GM12801 (cell line): ENCODE measurements around the gene CYB5R3.

Source experiments
- TF ChIP-seq, protein P1 (sequence below): IDR thresholded peaks from one replicate; pipeline ENCODE4 v1.5.1; 2011; ENCODE audit warnings: control low read depth; ENCODE audit not compliant: insufficient read length; ENCODE audit errors: extremely low read depth

CYB5R3 gene

DNA sequence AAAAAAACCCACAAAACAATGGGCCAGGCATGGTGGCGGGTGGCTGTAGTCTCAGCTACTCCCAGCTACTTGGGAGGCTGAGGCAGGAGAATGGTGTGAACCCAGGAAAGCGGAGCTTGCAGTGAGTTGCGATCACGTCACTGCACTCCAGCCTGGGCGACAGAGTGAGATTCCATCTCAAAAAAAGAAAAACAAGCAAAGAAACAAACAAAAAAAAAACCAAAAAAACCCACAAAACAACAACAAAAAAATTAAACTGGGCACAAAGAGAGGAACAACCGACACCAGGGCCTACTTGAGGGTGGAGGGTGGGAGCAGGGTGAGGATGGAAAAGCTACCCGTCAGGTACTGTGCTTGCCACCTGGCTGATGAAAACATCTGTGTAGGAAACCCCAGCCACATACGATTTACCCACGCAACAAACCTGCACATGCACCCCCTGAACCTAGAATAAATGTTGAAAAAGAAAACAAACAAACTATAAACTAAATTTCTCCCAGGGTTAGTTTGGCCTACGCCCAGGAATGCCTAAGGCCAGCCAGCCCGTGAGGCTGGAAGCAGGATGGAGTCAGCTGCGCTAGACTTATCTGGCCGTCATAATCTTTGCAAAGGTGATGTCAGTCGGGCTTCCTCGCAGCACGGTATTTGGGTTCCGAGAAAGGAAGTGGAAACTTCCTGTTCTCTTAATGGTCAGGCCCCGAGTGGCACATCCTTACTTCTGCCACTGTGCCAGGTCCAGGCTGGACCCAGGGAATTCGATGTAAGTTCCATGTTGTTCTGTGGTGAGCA is 21.9 kb upstream of the CYB5R3 start:
- TF ChIP-seq, protein P1, sequence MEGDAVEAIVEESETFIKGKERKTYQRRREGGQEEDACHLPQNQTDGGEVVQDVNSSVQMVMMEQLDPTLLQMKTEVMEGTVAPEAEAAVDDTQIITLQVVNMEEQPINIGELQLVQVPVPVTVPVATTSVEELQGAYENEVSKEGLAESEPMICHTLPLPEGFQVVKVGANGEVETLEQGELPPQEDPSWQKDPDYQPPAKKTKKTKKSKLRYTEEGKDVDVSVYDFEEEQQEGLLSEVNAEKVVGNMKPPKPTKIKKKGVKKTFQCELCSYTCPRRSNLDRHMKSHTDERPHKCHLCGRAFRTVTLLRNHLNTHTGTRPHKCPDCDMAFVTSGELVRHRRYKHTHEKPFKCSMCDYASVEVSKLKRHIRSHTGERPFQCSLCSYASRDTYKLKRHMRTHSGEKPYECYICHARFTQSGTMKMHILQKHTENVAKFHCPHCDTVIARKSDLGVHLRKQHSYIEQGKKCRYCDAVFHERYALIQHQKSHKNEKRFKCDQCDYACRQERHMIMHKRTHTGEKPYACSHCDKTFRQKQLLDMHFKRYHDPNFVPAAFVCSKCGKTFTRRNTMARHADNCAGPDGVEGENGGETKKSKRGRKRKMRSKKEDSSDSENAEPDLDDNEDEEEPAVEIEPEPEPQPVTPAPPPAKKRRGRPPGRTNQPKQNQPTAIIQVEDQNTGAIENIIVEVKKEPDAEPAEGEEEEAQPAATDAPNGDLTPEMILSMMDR, result no peak

DNA sequence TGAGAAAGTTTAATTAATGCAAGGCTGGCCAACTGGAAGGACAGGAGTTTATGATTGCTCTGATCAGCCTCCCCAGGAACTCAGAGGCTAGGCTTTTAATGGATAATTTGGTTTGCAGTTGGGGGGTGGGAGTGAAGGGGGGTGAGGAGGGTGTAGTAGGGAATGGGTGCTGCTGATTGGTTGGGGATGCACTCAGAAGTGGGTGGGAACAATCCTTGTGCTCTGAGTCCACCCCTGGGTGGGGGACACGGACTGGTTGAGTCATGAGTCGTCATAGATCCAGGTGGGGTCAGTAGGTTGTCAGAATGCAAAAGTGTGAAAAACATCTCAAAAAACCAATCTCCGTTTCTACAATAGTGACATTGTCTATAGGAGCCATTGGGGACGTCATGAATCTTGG is 20.9 kb upstream of the CYB5R3 start:
- TF ChIP-seq, protein P1, result no peak

DNA sequence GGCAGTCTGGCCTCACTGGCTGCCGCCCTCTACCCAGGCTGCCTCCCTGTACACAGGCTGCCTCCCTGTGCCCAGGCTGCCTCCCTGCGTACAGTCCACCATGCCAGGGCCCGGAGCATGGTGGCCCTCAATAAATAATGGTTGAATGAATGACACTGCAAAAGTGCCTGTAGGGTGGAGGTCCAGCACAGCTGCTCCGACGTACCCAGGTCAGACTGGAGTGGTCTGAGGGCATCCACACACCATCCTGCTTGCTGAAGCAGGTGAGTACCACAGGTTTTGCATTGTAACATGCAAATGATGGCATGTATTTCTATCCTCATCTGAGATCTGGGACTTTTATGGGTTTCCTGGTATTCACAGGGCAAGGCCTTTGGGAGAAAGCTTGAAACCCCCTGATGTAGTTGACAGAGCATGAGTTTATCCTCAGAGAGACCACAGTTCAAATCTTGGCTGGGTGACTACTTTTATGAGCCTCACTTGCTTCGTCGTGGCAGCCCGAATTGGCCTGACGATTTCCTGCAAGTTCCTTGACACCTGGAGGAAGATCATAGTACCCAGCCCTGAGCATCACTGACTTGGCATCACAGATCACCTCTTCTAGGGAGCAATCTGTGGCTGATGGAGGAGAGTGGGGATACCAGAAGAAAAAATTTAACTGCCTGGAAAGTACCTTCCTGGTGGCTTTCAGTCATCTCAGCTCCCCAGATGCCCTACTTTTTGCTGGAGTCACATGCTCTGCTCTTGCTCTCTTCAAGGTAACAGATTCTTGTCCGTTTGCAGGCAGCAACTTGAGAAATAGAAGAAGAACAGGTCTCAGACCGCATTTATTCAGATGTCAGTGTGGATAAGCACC is 16.0 kb upstream of the CYB5R3 start:
- TF ChIP-seq, protein P1, result no peak

DNA sequence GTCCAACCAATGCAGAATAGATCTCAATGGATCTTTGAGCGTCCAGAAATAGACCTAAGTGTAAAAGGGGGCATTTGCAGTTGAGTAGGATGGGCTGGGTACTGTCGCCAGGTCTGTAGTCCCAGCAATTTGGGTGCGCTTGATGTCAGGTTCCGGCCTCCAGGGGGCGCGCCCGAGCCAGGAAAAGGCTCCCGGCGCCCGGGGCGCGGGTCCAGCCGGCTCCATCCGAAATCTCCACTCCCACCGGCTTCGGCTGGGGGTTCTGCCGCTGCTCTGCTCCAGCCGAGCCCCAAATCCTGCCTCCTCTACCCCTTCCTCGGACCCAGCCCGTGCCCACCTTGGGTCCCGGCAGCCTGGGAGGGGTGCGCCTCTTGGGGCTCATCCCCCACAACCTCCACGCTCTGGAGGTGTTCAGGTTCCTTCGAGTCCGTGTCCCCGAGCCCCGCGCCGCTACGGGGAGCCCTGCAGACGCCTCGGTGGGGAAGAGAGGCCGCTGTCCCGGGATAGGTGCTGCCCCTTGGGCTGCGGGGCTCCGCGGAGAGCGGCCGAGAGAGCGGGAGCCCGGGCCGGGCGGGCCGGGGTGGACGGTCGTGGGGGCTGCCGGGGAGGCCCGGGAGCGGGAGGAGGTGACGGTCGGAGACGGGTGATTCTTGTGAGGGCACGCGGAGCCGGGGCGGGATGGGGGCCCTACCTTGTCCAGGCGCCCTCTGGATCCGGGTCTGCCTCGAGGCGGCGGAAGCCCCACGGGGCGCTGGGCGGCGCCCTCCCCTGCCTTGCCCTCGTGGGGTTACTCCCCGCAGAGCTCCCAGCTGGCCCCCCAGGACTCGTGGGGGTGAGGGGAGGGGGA is 13.0 kb upstream of the CYB5R3 start:
- TF ChIP-seq, protein P1, result no peak

DNA sequence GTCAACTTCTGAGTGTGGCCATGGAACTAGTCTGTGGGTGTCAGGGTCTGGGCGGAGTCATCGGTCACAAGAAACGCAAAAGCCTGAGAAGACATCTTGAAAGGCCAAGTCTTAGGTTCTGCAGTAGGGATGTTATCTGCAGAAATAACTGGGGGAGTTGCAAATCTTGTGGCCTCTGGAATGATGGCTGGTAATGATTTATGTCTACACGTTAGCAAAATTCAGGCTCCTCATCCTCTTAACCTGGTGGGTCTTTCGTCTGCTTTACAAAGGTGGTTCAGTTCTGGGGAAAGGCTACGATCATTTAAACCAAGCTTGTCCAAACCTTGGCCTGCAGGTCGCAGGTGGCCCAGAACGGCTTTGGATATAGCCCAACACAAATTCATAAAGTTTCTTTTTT is 7.4 kb upstream of the CYB5R3 start:
- TF ChIP-seq, protein P1, result no peak

DNA sequence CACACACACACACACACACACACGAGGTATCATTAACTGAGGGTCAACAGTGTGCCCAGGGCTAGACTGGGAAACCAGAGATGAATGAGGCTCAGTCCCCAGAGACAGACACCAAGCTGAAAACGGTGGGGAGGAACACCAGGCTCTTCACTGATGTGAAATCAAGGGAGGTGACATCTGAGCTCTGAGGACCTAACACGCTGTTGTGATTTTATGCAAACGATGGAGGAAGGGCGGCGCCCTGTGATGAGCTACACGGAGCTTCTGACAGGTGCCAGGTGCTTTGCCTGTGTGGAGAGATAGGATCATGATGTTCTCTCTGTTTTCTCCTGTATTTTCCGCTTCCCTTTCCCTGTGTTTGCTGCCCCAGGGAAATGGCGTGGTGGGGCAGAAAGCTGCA is 6.5 kb upstream of the CYB5R3 start:
- TF ChIP-seq, protein P1, result no peak
